HT-29 (cell line): ENCODE measurements around the gene ENG. TPM values are rescaled to one million over a fixed set of nuclear protein-coding genes. Genes with fewer than 3 reads are reported as not detected.

Source experiments
- DNase-seq: peaks from one replicate; pipeline ENCODE4 v3.0.0-alpha.2; 2015; ENCODE audit warnings: low spot score
- total RNA-seq: library from RNA; depleted of rRNA; stranded (reverse); fragments of >200 nt; shearing (Covaris generic); gene quantifications from 2 replicates; pipeline ENCODE4 v1.2.3, GENCODE V29; 2014

Gene ENG
- total RNA-seq, 1 experiment from 2014 or later = 6.1 TPM

DNA sequence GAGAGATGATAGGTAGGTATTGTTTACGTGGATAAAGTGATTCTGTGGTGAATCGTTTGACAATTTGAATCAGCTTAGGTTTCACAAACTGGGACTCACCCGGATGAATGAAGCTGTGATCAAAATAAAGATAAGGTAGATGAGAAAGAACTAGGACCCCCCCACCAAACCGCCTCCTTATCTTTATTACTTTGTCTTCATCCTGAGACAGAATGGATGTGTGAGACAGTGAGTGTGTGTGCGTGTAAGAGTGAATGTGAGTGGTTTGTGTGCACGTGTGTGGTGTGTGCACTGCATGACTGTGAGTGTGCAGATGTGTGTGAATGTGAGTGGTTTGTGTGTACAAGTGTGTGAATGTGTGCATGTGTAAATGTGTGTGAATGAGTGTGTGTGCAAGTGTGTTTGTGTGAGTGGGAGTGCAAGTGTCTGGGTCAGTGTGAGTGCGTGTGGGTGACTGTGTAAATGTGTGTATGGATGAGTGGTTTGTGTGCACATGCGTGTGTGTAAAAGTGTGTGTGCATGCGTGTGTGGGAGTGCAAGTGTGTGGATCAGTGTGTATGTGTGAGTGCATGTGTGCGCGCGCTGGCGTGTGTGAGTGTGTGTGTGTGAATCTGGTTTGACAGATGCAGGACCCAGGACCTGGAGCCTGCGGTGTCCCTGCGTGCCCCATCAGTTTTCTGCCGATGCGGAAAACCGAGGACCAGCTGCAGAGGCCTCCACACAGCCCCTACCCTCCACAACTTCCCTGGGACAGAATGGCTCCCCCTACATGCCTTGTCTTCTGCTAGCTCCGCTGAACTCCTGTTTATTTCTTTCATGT, 11.4 kb upstream of the ENG start:
- no peak for DNase-seq

DNA sequence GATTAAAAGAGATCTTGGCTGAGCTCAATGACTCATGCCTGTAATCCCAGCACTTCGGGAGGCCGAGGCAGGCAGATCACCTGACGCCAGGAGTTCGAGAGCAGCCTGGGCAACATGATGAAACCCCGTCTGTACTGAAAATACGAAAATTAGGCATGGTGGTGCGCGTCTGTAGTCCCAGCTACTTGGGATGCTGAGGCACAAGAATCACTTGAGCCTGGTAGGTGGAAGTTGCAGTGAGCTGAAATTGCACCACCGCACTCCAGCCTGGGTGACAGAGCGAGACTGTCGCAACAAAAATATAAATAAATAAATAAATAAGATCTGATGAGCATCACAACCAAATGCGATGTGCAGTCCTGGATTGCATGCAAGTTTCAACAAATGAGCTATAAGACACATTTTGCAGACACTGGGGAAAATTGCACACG, 8.7 kb upstream of the ENG start:
- DNase-seq = no peak

DNA sequence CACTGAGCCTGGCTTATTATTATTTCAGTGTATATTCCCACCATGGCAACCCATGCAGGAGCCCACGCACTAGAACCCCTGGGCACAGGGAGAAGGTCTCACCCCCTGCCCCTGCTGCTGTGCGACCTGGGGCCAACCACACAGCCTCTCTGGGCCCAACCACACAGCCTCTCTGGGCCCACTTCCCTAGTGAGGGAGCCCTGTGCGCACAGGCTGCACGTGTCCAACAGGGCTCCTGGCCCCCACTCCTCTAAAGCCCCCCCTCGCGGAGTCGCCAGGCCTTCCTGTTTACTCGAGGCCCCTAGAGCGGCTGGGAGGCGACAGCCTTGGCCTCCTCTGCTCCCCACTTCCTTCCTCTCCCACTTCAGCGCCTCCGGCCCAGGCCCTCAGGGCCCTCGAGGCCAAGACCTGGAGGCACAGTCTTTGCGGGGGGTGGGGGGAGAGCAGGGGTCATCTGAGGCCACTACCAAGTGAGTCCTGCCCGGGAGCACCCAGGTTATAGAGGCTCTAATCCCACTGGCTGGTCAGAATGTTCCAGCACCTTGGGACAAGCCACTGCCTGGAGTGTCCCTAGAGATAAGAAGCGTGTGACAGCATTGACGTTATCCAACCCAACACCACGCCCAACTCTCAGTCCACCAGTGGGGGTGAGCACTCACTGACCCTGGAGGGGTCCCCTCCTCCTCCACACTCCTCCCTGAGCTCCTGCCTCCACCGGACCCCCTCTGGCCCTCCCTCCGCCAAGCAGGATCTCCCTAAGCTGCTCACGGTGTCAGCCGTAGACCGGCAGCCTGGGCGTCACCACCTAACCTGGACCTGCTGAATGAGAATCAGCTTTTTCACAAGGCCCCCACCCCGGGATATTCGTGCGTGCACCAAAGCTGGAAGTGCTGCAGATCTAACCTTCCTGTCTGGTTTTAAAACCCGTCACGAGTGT, 7.9 kb upstream of the ENG start:
- DNase-seq = no peak

DNA sequence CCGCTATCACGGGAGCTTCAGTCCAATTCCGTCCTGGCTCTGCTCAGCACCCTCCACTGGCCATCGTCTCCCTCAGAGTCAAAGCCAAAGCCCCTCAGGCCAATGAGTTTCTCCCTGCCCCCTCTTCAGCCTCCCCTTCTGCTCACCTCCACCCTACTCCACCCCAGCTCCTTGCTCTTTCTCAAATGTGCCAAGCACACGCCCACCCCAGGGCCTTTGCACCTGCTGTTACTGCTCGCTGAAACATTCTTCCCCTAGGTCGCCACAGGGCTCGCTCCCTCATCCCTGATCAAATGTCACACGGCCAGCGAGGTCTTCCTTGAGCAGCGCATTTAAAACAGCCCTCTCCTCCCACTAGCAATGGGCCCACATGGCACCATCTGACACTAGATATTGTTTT, 6.3 kb upstream of the ENG start:
- DNase-seq = no peak

DNA sequence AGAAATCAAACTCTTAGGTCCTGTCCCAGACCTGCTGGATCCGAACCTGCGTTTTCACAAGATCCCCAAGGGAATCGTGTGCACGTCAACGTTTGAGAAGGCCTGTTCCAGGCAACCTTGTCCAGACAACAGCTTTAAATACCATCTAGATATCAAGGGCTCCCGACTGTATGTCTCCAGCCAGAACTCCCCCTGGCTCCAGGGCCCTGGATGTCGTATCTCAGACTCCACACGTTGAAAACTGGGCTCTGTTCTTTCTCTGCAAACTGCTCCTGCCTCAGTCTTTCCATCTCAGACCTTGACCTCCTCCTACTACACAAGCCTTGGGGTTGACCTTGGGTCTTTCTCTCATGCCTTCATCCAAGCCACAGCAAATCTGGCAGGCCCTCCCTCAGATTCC, 5.8 kb upstream of the ENG start:
- DNase-seq = no peak

DNA sequence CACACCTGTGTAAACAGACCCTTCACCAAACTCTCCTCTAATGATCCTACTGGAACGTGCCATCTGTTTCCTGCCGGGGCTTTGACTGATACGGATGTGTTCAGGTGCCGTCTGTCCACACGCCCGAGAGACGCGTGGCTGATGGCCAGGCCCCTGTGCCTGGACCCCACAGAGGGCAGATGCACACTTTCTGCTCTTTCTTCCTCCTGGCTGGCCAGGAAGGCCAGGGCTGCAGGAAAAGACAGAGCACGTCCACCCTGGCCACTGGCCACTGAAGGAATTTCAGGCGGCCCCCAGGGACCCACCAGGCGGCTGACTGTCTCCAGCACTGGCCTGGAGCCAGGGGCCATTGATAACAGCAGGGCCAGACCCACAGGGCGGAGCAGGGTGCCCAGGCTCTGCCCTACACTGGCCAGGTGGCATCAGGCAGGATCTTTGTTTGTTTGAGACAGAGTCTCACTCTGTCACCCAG, 3.6 kb upstream of the ENG start:
- peak; percentile 42 for DNase-seq

DNA sequence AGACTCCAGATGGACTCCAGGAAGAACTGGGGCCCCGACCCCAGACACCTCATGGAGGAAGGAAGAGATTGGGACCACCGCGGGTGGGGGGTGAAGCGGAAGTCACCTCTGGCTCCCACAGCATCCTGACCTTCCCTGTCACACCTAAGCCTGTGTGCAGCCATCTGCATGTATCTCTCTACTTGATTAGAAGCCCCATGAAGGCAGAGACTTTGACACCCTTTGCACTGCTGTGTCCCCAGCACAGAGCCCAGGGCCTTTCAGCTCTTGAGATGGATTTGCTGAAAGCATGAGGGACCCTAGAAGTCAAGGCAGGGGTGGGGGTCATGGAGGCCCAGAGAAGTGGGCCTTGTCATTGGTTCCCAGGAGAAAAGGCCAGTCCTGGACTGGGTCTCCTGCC, 2.8 kb upstream of the ENG start:
- no peak for DNase-seq

DNA sequence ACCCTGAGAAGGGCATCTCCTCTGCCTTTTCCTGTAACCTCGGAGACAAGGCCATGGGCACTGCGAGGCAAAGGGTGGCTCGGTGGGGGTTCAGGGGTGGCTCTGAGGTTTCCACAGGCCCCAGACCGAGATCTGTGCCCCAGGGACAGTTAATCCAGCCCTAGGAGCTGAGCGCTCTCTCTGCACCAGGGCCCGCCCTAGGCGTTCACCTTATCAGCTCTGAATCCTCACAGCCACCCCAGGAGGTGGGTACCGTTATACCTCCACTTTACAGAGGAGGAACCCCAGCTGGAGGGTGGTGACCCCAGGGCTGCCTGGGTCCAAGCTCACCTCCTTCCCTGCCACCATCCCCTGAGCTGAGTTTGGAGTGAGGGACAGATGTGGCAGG, 2.3 kb upstream of the ENG start:
- no peak for DNase-seq

DNA sequence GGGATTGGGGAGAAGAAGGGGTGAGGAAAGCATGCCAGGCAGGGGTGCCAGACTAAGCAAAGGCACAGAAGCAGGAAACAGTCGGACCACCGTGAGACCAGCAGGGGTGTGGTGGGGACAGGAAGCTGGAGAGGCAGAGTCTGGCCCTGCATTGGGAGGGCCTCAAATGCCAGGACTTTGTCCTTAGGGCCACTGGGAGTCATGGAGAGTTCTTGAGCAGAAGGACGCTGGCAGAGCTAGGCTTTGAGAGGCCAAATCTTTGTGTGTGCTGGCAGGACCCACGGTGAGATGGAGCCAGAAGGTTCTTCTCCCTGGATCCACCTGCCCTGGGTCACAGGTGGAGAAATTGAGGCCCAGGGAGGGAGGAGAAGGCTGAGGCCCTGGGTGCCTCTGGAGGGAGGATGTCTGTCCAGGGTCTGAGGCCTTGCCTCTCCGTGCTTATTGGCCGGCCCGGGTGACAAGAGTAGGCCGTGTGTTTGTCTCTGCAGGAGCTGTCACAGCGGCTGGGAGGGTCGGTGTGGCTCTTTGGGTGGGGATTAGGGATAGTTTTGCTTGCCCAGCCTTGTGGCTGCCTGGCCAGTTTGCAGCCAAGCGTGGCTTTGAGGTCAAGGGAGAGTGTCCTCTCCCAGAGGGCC, 1.8 kb upstream of the ENG start:
- no peak for DNase-seq

DNA sequence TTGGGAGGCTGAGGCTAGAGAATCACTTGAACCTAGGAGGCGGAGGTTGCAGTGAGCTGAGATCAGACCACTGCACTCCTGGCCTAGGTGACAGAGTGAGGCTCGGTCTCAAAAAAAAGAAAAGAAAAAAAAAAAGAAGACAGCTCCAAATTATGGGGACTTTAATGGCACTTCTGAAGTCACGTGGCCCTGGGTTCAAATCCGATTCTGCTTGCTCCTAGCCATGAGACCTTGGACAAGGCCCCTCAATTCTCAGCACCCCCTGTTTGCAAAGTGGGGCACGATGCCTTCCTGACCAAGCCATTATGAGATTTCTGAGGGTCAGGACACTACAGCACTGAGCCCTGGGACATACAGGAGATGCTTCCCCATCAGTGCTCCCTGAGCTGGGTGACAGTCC, 1.1 kb upstream of the ENG start:
- DNase-seq = no peak

DNA sequence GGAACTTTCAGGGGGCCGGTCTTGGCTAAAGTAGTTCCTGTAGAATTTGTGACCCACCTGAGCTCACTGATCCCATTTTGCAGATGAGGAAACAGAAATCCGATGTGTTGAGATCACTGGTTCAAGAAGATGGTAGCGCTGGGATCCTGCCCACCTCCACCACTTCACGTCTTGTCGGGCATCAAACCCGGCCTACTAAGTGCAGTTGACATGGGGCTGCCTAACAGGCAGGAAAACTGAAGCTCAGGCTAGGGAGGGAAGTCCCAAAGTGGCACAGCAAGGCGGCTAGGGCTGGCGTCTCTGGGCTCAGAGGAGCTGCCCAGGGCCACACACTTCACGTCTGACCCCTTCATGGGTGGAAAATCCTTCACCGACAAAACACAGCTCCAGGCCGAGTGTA, 502 bp upstream of the ENG start:
- no peak for DNase-seq

DNA sequence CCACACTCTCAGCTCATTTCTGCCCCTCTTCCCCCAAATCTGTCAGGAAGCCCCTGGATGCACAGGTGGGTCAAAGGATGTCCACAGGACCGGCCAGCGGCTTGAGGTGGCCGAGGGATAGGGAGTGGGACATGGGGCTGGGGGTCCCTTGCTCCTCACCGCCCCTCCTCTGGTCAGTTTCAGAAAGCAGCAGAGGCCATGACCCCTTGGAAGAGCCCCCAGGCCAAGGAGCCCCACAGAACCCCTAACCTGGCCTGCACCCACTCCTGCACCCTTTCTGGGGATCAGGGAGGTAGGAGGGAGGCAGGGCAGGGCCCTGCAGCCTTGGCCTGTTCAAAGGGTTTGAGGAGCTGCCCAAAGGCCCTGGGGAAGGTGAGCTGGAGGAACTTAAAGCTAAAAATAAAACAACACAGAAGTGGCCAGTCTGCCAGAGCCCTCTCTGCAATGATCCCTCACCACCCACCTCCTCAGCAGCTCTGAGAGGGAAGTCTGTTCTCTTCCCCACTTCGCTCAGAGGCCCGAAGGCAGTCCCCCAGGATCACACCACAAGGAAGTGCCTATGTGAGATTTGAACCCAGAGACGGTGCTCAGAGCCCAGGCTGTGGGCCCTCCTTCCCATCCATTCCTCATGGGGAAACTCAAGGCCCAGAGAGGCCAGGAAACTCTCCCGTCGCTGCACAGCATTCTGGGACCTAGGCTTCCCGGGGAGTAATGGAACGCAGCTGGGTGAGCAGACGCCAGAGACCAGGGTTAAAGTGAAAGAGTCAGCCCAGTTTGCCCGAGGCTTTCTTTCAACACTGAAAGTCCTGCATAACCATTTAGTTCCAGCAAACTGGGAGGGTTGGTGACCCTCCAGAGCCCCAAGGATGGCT, 910 bp downstream of the ENG start:
- no peak for DNase-seq

DNA sequence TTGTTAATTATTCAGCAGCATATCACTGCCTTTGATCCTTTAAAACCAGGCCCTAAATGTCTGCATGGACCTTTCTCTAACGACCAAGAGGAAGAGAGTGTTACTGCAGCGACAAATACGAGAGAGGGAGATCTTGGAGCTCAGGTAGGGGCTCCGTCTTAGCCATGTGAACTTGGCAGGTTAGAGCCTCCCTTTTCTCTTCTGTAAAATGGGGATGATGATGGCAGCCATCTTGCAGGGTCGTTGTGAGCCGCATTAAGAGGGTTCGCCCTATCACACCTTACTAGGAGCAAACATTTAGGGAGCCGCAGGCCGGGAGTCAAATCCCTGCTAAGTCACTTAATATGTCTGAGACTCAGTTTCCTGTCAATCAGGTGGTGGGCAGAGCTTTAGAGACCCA, 1.6 kb downstream of the ENG start:
- no peak for DNase-seq

DNA sequence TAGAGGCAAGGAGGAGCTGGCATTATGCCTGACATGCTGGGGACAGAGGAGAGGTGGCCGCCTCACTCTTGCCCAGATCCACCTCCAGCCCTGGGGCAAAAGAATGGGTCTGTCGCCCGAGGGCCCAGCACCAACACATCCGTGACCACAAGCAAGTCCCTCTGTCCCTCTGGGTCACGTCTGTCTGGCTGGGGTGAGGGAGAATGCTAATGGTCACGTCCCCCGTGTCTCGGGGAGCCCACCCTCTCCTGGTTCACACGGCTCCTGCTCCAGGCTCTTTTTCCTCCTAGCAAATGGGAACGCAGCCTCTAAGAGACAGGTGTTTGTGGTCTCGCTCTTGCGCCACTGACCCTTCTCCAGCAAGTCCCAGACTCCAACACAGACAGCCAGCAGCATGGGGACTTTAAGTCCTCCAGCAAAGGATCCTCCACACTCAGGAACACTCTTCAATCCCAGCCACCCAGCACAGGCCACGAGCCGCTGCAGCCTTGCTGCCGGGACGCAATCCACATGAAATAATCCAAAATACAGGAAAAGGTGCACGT, 4.1 kb downstream of the ENG start:
- no peak for DNase-seq

DNA sequence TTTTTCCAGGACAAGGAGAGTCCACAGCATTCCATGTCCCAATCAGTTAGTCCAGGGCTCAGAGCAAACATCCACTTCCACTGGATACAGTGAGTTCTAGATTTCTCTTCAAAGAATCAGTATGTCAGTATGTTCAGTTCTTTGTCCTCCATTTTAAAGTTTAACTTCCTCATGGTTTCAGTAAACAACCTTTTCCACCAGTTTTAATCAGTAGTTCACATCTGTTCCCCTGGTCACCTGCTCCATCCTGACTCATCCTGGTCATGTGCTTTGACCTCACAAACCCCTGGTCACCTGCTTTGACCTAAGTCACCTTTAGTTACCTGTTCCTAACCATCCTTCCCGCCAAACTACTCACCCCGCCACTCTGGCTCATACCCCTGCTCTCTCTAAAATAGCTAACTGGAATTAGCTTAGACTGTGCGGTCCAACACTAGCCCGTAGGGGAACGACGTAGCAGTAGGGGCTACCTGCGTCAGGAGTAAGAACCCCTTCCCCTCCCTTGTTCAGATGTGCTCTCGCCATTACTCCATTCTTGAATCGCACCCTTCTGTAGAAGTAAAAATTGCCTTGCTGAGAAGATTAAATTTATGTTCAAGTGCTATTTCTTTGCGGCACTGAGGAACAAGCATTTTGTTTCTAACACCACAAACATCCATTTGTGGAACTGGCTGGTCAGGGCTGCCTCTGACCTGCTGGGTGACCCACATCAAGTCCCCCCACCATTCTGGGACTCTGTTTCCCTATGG, 5.5 kb downstream of the ENG start:
- no peak for DNase-seq

DNA sequence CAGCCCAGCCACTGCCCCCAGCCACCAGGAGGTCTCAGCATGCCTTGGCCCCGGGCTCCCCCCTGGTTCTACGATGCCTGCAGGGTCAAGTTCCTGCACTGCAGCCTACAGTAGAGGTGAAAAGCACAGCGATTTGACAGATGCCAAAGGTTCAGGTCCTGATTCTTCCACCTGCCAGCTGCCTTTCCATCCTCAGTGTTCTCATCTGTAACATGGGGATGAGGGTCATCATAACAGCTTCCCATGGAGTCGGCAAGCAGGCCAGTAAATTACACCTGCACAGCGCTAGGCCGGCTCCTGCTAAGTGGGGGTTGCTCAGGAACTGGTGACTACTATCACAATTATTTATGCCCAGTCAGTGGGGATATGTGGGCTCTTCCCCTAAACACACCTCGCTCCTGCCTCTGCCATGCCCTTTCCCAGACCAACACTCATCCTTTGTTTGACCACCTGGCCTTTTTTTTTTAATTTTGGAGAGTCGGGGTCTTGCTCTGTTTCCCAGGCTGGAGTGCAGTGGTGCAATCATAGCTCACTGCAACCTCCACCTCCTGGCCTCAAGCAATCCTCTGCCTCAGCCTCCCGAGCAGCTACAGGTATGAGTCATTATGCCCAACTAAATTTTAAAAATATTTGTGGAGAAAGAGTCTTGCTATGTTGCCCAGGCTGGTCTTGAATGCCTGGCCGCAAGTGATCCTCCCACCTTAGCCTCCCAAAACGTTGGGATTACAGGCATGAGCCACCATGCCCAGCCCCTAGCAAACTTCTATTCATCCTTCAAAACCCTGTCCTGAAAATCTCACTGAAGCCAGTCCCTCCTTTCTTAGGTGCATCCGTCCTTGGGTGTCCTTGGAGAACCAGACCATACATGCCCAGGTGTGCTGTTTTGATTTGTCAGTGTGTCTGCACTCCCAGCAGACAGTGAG, 6.4 kb downstream of the ENG start:
- no peak for DNase-seq

DNA sequence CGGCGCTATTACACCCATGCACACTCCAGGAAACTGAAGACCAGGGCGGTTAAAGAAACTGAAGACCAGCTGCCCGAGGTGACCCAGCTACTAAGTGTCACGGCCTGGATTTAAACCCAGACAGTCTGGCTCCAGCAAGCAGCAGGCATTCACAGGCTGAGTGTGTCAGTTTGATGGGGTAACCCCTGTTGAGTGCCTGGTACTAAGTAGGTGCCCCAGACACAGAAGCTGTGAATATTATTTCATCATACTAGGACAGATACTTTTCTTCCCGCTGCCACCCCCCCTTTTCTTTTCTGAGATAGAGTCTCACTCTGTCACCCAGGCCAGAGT, 7.3 kb downstream of the ENG start:
- no peak for DNase-seq

DNA sequence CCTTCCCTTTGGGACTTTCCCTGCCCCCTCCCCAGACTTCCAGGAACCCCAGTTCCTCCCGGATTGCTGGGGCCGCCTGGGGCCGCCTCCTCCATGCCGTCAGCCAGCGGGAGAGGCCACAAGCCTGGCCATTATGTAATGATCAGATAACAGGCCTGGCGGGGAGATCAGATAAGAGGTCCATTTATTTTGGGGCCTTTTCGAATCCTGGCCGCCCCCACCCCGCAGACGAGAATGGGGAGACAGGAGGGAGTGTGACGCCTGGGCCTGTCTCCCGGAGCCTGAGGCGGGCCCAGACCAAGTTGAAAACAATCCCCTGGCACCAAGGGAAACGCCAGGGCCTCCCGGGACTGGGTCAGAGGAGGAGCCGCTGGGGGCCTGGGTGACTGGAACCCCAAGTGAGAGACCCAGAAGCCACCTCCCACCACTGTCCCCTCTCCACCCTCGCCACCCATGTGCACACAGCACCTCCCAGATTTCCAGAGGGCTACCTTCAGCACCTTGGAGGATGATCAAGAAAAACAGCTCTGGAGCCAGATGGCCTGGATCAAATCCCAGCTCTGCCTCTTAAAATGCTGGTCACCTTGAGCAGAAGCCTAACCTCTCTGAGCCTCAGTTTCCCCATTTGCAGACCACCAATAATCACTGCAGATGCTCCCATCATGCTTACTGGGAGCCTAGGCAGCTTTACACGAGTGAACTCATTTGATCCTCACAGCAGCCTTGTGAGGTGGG, 7.8 kb downstream of the ENG start:
- DNase-seq = no peak
